GM19395 (cell line): ENCODE data around the gene FREM1.

Source experiments
- ATAC-seq: cut with Tn5 transposase; IDR thresholded peaks from one replicate; pipeline ENCODE4 v1.9.1; 2021; ENCODE audit warnings: mild to moderate bottlenecking, moderate library complexity; ENCODE audit not compliant: unreplicated experiment

Gene FREM1

GRCh38 chr9:14909601-14909960 is 647 bp downstream of the FREM1 start:
- no peak for ATAC-seq

GRCh38 chr9:14909181-14909580 is 1.0 kb downstream of the FREM1 start:
- no peak for ATAC-seq

- ATAC-seq, result no peak
These were observed 1.7 kb downstream of the FREM1 start for GRCh38 chr9:14908295-14909180.

GRCh38 chr9:14907696-14908095 is 2.5 kb downstream of the FREM1 start:
- ATAC-seq, result no peak

GRCh38 chr9:14907360-14907685 is 2.9 kb downstream of the FREM1 start:
- no peak for ATAC-seq

GRCh38 chr9:14906644-14907359 is 3.4 kb downstream of the FREM1 start:
- ATAC-seq, result no peak

GRCh38 chr9:14906000-14906399 is 4.2 kb downstream of the FREM1 start:
- no peak for ATAC-seq

GRCh38 chr9:14903040-14903439 is 7.2 kb downstream of the FREM1 start:
- ATAC-seq, result no peak

GRCh38 chr9:14902561-14902960 is 7.7 kb downstream of the FREM1 start:
- no peak for ATAC-seq

- no peak for ATAC-seq
These were observed 10.4 kb downstream of the FREM1 start for GRCh38 chr9:14899815-14900193.

GRCh38 chr9:14899042-14899814 is 11.0 kb downstream of the FREM1 start:
- ATAC-seq, result no peak

- no peak for ATAC-seq
These were observed 14.4 kb downstream of the FREM1 start for GRCh38 chr9:14895806-14896205.

- no peak for ATAC-seq
These were observed 16.9 kb downstream of the FREM1 start for GRCh38 chr9:14893280-14893679.

GRCh38 chr9:14891332-14891731 is 18.9 kb downstream of the FREM1 start:
- no peak for ATAC-seq

GRCh38 chr9:14889451-14889850 is 20.8 kb downstream of the FREM1 start:
- ATAC-seq, result no peak

- no peak for ATAC-seq
These were observed 21.4 kb downstream of the FREM1 start for GRCh38 chr9:14888875-14889274.

GRCh38 chr9:14888272-14888671 is 22.0 kb downstream of the FREM1 start:
- no peak for ATAC-seq

- ATAC-seq, result no peak
These were observed 23.1 kb downstream of the FREM1 start for GRCh38 chr9:14887149-14887548.

GRCh38 chr9:14883310-14883944 is 26.8 kb downstream of the FREM1 start:
- no peak for ATAC-seq

GRCh38 chr9:14882090-14882489 is 28.1 kb downstream of the FREM1 start:
- ATAC-seq, result no peak

GRCh38 chr9:14881006-14881405 is 29.2 kb downstream of the FREM1 start:
- ATAC-seq, result no peak
